BJ (cell line): ENCODE data around the gene DPPA5. TPM values are rescaled to one million over a fixed set of nuclear protein-coding genes. Genes with fewer than 3 reads are reported as not detected.

ENCODE experiments used
- CTCF ChIA-PET: fragments of 350-600 bp; formaldehyde crosslinking; extraction: SDS; loops from one replicate; lab custom pipeline; 2021; ENCODE audit warnings: antibody characterized with exemption, inconsistent platforms; lab: Yijun Ruan, JAX
- POLR2A ChIA-PET: fragments of 300-600 bp; sonication (Branson Sonifier 250); formaldehyde crosslinking; extraction: SDS; loops from one replicate; lab custom pipeline; 2021; ENCODE audit warnings: antibody characterized with exemption; lab: Charles Lee
- DNase-seq: peaks from one replicate; pipeline ENCODE4 v3.0.0-alpha.2; 2011; ENCODE audit warnings: low read depth
- H3K27me3 ChIP-seq: 2 replicates; pipeline ENCODE4 v1.6.0; 2011; ENCODE audit warnings: low read length; ENCODE audit not compliant: control insufficient read depth, insufficient read depth
- H3K36me3 ChIP-seq: 2 replicates; pipeline ENCODE4 v1.5.1; 2011; ENCODE audit warnings: low read length; ENCODE audit not compliant: control insufficient read depth, insufficient read depth
- H3K4me3 ChIP-seq: 2 replicates; pipeline ENCODE4 v1.5.1; 2011; ENCODE audit warnings: low read depth, mild to moderate bottlenecking, control low read depth, low read length
- polyA plus RNA-seq: library from polyadenylated mRNA; depleted of rRNA; stranded (reverse); fragments of >200 nt; gene quantifications from 2 replicates; pipeline ENCODE4 v1.2.3, GENCODE V29; 2011
- TF ChIP-seq, protein P1 (sequence below): IDR thresholded peaks from 2 replicates; pipeline ENCODE4 v1.5.1; 2011; ENCODE audit warnings: low read depth, mild to moderate bottlenecking, control low read depth, inconsistent platforms, low read length, moderate library complexity; ENCODE audit not compliant: insufficient read depth

The DPPA5 gene
- polyA plus RNA-seq, 1 experiment: not detected

DNA sequence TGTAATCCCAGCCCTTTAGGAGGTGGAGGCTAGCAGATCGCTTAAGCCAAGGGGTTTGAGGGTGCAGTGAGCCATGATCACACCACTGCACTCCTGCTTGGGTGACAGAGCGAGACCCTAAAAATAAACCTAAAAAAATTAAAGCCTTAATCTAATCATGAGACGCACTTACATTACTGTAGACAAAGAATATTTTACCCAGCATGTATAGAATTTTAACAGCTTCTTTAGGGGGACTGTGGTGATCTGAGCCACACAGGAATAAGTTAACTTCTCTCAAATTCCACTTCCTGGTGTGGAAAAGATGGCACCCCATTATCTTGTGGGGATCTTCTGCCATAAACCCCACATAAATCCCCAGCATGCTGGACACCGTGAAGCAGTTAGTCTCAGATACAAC is 17.9 kb upstream of the DPPA5 start:
- Histone ChIP-seq H3K4me3 (no peak overlapping the region), H3K27me3 (peaks cover 2% of the 10 kb centered on the region; the same call in 1 of the 2 replicates), H3K36me3 (no peaks in the 10 kb centered on the region)
- no peak for DNase-seq
- POLR2A ChIA-PET: no interaction called here
- CTCF ChIA-PET: no interaction called here
- TF ChIP-seq, protein P1, sequence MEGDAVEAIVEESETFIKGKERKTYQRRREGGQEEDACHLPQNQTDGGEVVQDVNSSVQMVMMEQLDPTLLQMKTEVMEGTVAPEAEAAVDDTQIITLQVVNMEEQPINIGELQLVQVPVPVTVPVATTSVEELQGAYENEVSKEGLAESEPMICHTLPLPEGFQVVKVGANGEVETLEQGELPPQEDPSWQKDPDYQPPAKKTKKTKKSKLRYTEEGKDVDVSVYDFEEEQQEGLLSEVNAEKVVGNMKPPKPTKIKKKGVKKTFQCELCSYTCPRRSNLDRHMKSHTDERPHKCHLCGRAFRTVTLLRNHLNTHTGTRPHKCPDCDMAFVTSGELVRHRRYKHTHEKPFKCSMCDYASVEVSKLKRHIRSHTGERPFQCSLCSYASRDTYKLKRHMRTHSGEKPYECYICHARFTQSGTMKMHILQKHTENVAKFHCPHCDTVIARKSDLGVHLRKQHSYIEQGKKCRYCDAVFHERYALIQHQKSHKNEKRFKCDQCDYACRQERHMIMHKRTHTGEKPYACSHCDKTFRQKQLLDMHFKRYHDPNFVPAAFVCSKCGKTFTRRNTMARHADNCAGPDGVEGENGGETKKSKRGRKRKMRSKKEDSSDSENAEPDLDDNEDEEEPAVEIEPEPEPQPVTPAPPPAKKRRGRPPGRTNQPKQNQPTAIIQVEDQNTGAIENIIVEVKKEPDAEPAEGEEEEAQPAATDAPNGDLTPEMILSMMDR: no peak

DNA sequence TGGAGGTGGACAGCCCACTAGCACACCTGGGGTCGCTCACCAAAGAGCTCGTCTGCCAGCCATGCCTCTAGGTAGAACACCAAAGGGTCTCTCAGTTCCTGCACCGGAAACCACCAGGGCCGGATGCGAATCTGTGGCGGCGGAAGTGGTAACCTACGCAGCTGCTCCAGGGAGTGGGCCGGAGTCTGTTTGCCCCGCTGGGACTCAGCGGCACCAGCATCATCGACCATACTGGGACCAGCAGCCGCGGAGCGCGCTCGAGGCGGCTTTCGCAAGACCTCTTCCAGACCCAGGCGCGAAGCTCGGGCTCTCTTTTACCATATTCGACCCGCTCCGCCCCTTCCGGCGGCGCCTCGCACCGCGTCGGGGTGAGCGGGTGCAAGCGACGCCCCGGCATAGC is 15.5 kb upstream of the DPPA5 start, which contains the start of gene OOEP:
OOEP (minus strand) TSS at position 335 of the 400 bp plus-strand sequence; CDS start at position 230, 105 bp downstream.
- H3K36me3 ChIP-seq: no peaks in the 10 kb centered on the region
- DNase-seq: no peak
- H3K27me3 ChIP-seq: peaks cover 2% of the 10 kb centered on the region; the same call in 1 of the 2 replicates
- H3K4me3 ChIP-seq: no peak within 1 kb of the TSS
- CTCF ChIA-PET: interaction anchor here (2.8 kb wide), 1 partner anchor 19 kb away, joined by 10 read pairs; no protein-coding TSS in a partner anchor
- POLR2A ChIA-PET: no interaction called here
- TF ChIP-seq, protein P1: no peak

DNA sequence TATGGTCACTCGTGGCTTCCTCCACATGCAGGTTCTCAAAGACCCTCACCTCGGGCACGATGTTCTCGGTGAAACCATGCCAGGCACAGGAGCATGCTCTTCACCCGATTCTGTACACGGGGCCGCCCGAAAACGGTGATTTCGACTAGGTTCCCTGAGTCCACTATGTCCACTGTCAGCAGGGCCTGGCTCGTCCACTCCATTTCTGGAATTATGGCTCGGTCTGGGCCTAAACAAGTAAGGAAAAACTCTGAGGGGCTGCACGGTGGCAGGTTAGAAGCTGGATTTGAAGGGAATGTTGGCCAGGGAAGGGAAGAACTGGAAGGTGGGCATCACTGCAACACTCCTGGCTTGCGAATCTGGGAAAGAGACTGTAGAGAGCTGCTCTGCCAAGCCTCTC is 15.1 kb upstream of the DPPA5 start:
- H3K4me3 ChIP-seq: no peak overlapping the region
- DNase-seq: no peak
- TF ChIP-seq, protein P1: no peak
- POLR2A ChIA-PET: no interaction called here
- H3K36me3 ChIP-seq: no peaks in the 10 kb centered on the region
- H3K27me3 ChIP-seq: peaks cover 2% of the 10 kb centered on the region; the same call in 1 of the 2 replicates
- CTCF ChIA-PET: interaction anchor here (2.8 kb wide), 1 partner anchor 19 kb away, joined by 10 read pairs; no protein-coding TSS in a partner anchor

DNA sequence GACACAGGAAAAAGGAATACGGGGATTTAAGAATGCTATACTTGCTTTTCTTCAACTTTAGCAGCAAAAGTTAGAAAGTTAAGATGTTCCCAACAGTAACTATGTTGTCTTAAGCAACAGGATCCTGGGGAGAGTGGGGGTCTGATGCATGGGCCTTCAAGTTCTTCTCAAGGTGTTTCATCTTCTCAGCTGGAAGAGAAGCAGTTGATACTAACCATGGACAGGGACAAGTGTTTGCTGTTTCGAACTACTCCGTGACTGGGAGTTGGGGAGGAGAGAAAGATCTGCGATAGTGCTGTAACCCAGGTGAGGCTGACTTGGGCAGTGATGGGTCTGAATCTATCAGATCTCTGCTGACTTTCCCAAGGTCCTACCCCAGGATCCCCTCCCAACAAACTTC is 14.6 kb upstream of the DPPA5 start:
- DNase-seq: no peak
- POLR2A ChIA-PET: interaction anchor here (0.5 kb wide), 1 partner anchor 9 kb away, joined by 5 read pairs; no protein-coding TSS in a partner anchor
- Histone ChIP-seq H3K27me3 (peaks cover 2% of the 10 kb centered on the region; the same call in 1 of the 2 replicates), H3K4me3 (no peak overlapping the region), H3K36me3 (no peaks in the 10 kb centered on the region)
- CTCF ChIA-PET: interaction anchor here (2.8 kb wide), 1 partner anchor 20 kb away, joined by 10 read pairs; no protein-coding TSS in a partner anchor
- TF ChIP-seq, protein P1: no peak

DNA sequence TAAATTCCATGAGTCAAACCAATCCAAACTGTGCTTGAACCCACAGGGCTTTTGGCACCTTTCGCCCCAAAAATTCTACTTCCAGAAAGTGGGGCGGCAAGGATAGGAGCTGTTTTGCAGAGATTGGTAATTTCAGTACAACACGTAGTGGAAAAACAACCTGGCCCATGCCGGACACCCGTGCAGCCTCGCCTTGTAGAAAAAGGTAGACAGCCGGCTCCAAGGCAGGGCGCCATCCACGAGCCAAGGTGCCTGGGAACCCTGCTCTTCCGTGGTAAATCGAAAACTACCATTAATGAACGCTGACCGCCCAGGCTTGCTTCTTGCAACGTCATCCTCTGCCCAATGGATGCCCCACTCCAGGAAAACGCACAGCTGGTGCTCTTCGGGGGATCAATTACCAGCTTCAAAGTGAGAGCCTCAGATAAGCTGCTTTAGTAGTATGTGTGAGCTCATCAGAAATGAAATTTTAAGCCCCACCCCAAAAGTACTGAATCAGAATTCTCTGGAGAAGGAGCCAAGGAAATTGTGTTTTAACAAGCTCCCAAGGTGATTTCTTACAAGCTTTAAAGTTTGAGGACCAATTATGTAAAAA is 13.8 kb upstream of the DPPA5 start:
- Histone ChIP-seq H3K36me3 (no peaks in the 10 kb centered on the region), H3K4me3 (no peak overlapping the region), H3K27me3 (peaks cover 2% of the 10 kb centered on the region; the same call in 1 of the 2 replicates)
- ChIA-PET POLR2A (no interaction called here), CTCF (interaction anchor here (2.8 kb wide), 1 partner anchor 21 kb away, joined by 10 read pairs; no protein-coding TSS in a partner anchor)
- DNase-seq: no peak
- TF ChIP-seq, protein P1: no peak
